Duodenal mucosa (tissue), 2 donors: ENCODE data around the gene SORD.
A peak's percentile ranks its signal among the peaks of the same experiment; 100 is the strongest.

ENCODE experiments used
- H3K27ac ChIP-seq: one replicate; pipeline ENCODE4 v1.7.0; 2013; ENCODE audit warnings: low read depth, low read length
- H3K27me3 ChIP-seq, 2 donors: one replicate each; pipeline ENCODE4 v1.7.0; 2013; ENCODE audit warnings: low read length in 2 of 2, control low read depth in 1 of 2; ENCODE audit not compliant: insufficient read depth in 2 of 2, control insufficient read depth in 1 of 2
- H3K36me3 ChIP-seq, 2 donors: one replicate each; pipeline ENCODE4 v1.7.0; 2013; ENCODE audit warnings: low read length in 2 of 2, control low read depth in 1 of 2; ENCODE audit not compliant: insufficient read depth in 2 of 2, control insufficient read depth in 1 of 2
- H3K4me1 ChIP-seq, 2 donors: one replicate each; pipeline ENCODE4 v1.7.0; 2013; ENCODE audit warnings: low read length in 2 of 2, control low read depth in 1 of 2; ENCODE audit not compliant: insufficient read depth in 2 of 2, control insufficient read depth in 1 of 2
- H3K4me3 ChIP-seq, 2 donors: one replicate each; pipeline ENCODE4 v1.7.0; 2013; ENCODE audit warnings: low read length in 2 of 2, low read depth in 1 of 2
- H3K9ac ChIP-seq, 2 donors: one replicate each; pipeline ENCODE4 v1.7.0; 2013; ENCODE audit warnings: low read length in 2 of 2, low read depth in 1 of 2
- H3K9me3 ChIP-seq, 2 donors: one replicate each; pipeline ENCODE4 v1.7.0; 2013; ENCODE audit warnings: low read length in 2 of 2, control low read depth in 1 of 2; ENCODE audit not compliant: control insufficient read depth in 1 of 2

The SORD gene

GRCh38 chr15:45116482-45117307 is 93.7 kb downstream of the SORD start:
- H3K36me3 ChIP-seq = no peaks in the 10 kb centered on the region
- no peak overlapping the region for H3K9ac ChIP-seq
- peaks cover 62 to 69% of the 10 kb centered on the region in 2 donors for H3K27me3 ChIP-seq
- no peak overlapping the region for H3K27ac ChIP-seq
- no peaks in the 10 kb centered on the region for H3K9me3 ChIP-seq
- H3K4me3 ChIP-seq = no peak overlapping the region
- peaks cover 18 to 26% of the 10 kb centered on the region in 2 donors for H3K4me1 ChIP-seq

GRCh38 chr15:45117308-45118130 is 94.5 kb downstream of the SORD start:
- Histone ChIP-seq H3K27ac (no peak overlapping the region), H3K9ac (no peak overlapping the region), H3K4me3 (peak overlapping the region in 1 of 2 donors; percentile 26), H3K27me3 (peaks cover 54 to 61% of the 10 kb centered on the region in 2 donors), H3K36me3 (no peaks in the 10 kb centered on the region), H3K4me1 (peaks cover 18 to 21% of the 10 kb centered on the region in 2 donors), H3K9me3 (no peaks in the 10 kb centered on the region)

GRCh38 chr15:45118131-45118588 is 95.2 kb downstream of the SORD start:
- Histone ChIP-seq H3K9ac (no peak overlapping the region), H3K9me3 (no peaks in the 10 kb centered on the region), H3K27me3 (peaks cover 47 to 59% of the 10 kb centered on the region in 2 donors), H3K4me1 (peaks cover 12 to 16% of the 10 kb centered on the region in 2 donors), H3K27ac (no peak overlapping the region), H3K4me3 (peak overlapping the region in 1 of 2 donors; percentile 26), H3K36me3 (no peaks in the 10 kb centered on the region)

DNA sequence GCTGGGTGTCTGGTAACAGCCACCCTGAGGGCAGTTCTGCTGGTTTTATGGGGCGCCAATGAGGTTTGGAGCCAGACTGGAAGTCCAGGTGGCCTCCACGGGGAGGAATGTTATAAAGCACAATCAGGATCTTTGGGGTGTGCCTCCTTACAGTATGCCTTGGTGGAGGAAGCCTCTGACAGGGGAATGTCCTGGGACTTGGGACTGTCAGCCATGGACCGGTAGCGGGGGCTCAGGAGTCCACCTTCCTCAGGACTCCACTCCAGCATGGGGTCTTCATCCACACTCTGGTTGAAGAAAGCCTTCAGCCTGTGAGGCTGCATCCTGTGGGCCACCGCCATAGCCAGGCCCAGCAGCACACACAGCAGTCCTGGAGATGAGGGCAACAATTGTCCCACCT is 96.0 kb downstream of the SORD start:
- H3K9ac ChIP-seq = no peak overlapping the region
- H3K27ac ChIP-seq = no peak overlapping the region
- no peak overlapping the region for H3K4me3 ChIP-seq
- peaks cover 5 to 12% of the 10 kb centered on the region in 2 donors for H3K4me1 ChIP-seq
- no peaks in the 10 kb centered on the region for H3K36me3 ChIP-seq
- peaks cover 39 to 58% of the 10 kb centered on the region in 2 donors for H3K27me3 ChIP-seq
- no peaks in the 10 kb centered on the region for H3K9me3 ChIP-seq

- Histone ChIP-seq H3K4me1 (peaks cover 5 to 6% of the 10 kb centered on the region in 2 donors), H3K36me3 (no peaks in the 10 kb centered on the region), H3K9me3 (no peaks in the 10 kb centered on the region), H3K9ac (no peak overlapping the region), H3K27ac (no peak overlapping the region), H3K4me3 (no peak overlapping the region), H3K27me3 (peaks cover 32 to 44% of the 10 kb centered on the region in 2 donors)
These were observed 97.3 kb downstream of the SORD start for GRCh38 chr15:45120081-45120972.

DNA sequence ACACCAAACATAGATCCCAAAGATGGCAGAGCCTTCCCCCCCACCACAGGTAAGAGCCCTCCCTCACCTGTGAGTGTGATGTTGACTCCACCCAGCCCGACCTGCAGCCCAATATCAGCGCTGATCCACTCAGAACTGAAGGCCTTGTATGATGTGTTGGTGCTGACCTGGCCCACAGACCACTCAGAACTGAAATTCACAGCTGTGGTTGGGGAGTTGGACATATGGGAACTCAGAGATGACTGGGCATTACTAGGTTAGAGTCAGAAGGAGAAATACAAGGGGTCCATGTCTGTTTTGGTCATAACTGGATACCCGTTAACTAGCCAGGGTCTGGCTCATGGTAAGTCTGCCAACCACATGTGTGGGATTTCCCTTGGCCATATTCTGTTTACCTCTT is 98.0 kb downstream of the SORD start:
- Histone ChIP-seq H3K4me1 (peaks cover 5 to 6% of the 10 kb centered on the region in 2 donors), H3K27ac (no peak overlapping the region), H3K4me3 (no peak overlapping the region), H3K27me3 (peaks cover 29 to 38% of the 10 kb centered on the region in 2 donors), H3K36me3 (no peaks in the 10 kb centered on the region), H3K9me3 (no peaks in the 10 kb centered on the region), H3K9ac (no peak overlapping the region)

DNA sequence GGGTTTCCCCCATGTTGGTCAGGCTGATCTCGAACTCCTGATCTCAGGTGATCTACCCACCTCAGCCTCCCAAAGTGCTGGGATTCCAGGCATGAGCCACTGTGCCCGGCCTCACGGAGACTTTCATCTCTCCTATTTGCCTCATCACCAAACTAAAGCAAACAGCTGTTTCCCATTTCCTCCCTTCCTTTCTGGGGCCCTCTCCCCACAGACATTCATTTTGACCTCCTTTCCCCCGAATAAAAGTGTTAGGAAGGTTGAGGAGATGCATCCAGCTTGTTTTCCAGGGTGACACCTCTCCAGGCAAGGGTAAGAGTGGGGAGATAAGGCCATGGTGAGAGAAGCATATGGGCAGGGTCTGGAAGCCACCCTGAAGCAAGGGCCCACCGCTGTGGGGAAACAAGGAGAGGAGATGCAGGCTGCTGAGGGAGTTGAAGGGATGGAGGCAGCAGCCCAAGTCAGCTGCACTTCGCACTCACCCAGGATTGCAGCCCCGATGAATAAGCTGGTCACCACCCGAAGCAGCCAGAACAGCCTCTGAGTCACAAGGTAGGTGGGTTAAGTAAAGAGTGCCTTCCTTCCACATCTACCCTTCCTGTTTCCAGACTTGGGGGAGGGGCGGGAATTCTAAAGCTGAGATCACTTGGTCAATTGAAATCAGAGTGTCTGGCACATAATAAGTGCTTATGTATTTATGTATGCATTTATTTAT is 98.9 kb downstream of the SORD start:
- no peak overlapping the region for H3K9ac ChIP-seq
- no peak overlapping the region for H3K4me3 ChIP-seq
- H3K9me3 ChIP-seq = no peaks in the 10 kb centered on the region
- H3K36me3 ChIP-seq = no peaks in the 10 kb centered on the region
- no peak overlapping the region for H3K27ac ChIP-seq
- H3K4me1 ChIP-seq = peaks cover 4 to 6% of the 10 kb centered on the region in 2 donors
- peaks cover 20 to 29% of the 10 kb centered on the region in 2 donors for H3K27me3 ChIP-seq

GRCh38 chr15:45122719-45123118 is 99.7 kb downstream of the SORD start:
- peaks cover 12 to 24% of the 10 kb centered on the region in 2 donors for H3K27me3 ChIP-seq
- H3K4me3 ChIP-seq = no peak overlapping the region

GRCh38 chr15:45123397-45123796 is 100.4 kb downstream of the SORD start:
- Histone ChIP-seq H3K27ac (no peak overlapping the region), H3K4me1 (no peaks in the 10 kb centered on the region), H3K9me3 (no peaks in the 10 kb centered on the region), H3K27me3 (peaks cover 13 to 29% of the 10 kb centered on the region in 2 donors), H3K4me3 (no peak overlapping the region), H3K36me3 (no peaks in the 10 kb centered on the region), H3K9ac (no peak overlapping the region)

More at GRCh38 chr15:45122719-45123118, 99.7 kb downstream of the SORD start:
- Histone ChIP-seq H3K9me3 (no peaks in the 10 kb centered on the region), H3K27ac (no peak overlapping the region), H3K36me3 (no peaks in the 10 kb centered on the region), H3K9ac (no peak overlapping the region), H3K4me1 (peaks cover 0 to 3% of the 10 kb centered on the region in 2 donors)
